B cell (primary cell): Measurements from ENCODE around the gene LBX2. TPM values are rescaled to one million over a fixed set of nuclear protein-coding genes. Genes with fewer than 3 reads are reported as not detected.

ENCODE experiments used
- ATAC-seq: fragments of 200-7000 bp; cut with Tn5 transposase; one replicate; pipeline ENCODE4 v1.10.0; 2021; ENCODE audit warnings: low read depth, mild to moderate bottlenecking, moderate number of reproducible peaks, moderate library complexity
- CTCF ChIA-PET: fragments of 350-600 bp; sonication (Branson Sonifier 250); formaldehyde crosslinking; loops from one replicate; lab custom pipeline; 2021; ENCODE audit warnings: antibody characterized with exemption, inconsistent platforms; lab: Charles Lee
- POLR2A ChIA-PET: fragments of 350-600 bp; sonication (Branson Sonifier 250); formaldehyde crosslinking; loops from one replicate; lab custom pipeline; 2021; ENCODE audit warnings: antibody characterized with exemption; lab: Charles Lee
- DNase-seq: peaks from one replicate; pipeline ENCODE4 v3.0.0; 2013
- H2AFZ ChIP-seq: 2 replicates; pipeline ENCODE4 v1.6.1; 2012; ENCODE audit warnings: mild to moderate bottlenecking, low read depth, low read length; ENCODE audit not compliant: insufficient read depth, poor library complexity, severe bottlenecking
- H3K27ac ChIP-seq, 2 donors: 1 replicate in 1 of 2; 2 replicates in 1 of 2; pipeline ENCODE4 v1.5.1; 2012 to 2013; ENCODE audit warnings: low read length in 2 of 2, mild to moderate bottlenecking in 2 of 2, moderate library complexity in 1 of 2
- H3K27me3 ChIP-seq, 4 experiments: fragments of 200-600 bp in 1 of 4; sonication (generic) in 1 of 4; replicated peaks in 1 of 4; 1 replicate in 2 of 4; 2 replicates in 2 of 4; pipeline versions ENCODE4 v1.6.1 to v1.7.0; 2013 to 2016; ENCODE audit warnings: low read length in 3 of 4, mild to moderate bottlenecking in 2 of 4, mixed read lengths in 1 of 4, moderate library complexity in 1 of 4; ENCODE audit not compliant: insufficient read depth in 4 of 4, control insufficient read depth in 3 of 4; ENCODE audit errors: control extremely low read depth in 1 of 4
- H3K36me3 ChIP-seq, 2 experiments: replicated peaks in 1 of 2; 1 replicate in 1 of 2; 2 replicates in 1 of 2; pipeline versions ENCODE4 v1.6.1 to v1.7.1; 2013; ENCODE audit warnings: low read length in 1 of 2; ENCODE audit not compliant: insufficient read depth in 2 of 2, control insufficient read depth in 1 of 2; ENCODE audit errors: control extremely low read depth in 1 of 2, extremely low read depth in 1 of 2
- H3K4me1 ChIP-seq, 2 donors: fragments of 200-600 bp in 1 of 2; sonication (generic) in 1 of 2; 1 replicate in 1 of 2; 2 replicates in 1 of 2; pipeline versions ENCODE4 v1.5.1 to v1.6.1; 2013 to 2017; ENCODE audit warnings: low read length in 2 of 2; ENCODE audit not compliant: control insufficient read depth in 2 of 2, insufficient read depth in 2 of 2
- H3K4me2 ChIP-seq: replicated peaks from 2 replicates; pipeline ENCODE3; 2012; ENCODE audit warnings: mild to moderate bottlenecking, low read depth, low read length; ENCODE audit not compliant: poor library complexity, severe bottlenecking
- H3K4me3 ChIP-seq, 5 experiments: fragments of 200-600 bp in 1 of 5; sonication (generic) in 1 of 5; 1 replicate in 3 of 5; 2 replicates in 2 of 5; pipeline versions ENCODE4 v1.5.1 to v1.7.0; 2011 to 2016; ENCODE audit warnings: low read length in 4 of 5, mild to moderate bottlenecking in 4 of 5, low read depth in 2 of 5, control low read depth in 1 of 5, moderate library complexity in 1 of 5; ENCODE audit not compliant: insufficient read depth in 1 of 5; ENCODE audit errors: control extremely low read depth in 1 of 5, extremely low read depth in 1 of 5
- H3K79me2 ChIP-seq: fragments of 200-600 bp; sonication (generic); one replicate; pipeline ENCODE4 v1.6.0; 2016; ENCODE audit warnings: low read length; ENCODE audit not compliant: control insufficient read depth, insufficient read depth
- H3K9ac ChIP-seq: fragments of 200-600 bp; sonication (generic); 2 replicates; pipeline ENCODE4 v1.6.1; 2017; ENCODE audit warnings: mild to moderate bottlenecking, low read length, moderate library complexity
- H3K9me3 ChIP-seq, 3 donors: one replicate each; pipeline versions ENCODE4 v1.6.1 to v1.7.1; 2013; ENCODE audit warnings: low read length in 2 of 3; ENCODE audit not compliant: control insufficient read depth in 2 of 3, insufficient read depth in 1 of 3; ENCODE audit errors: control extremely low read depth in 1 of 3
- H4K20me1 ChIP-seq: 2 replicates; pipeline ENCODE4 v1.6.0; 2012; ENCODE audit warnings: mild to moderate bottlenecking, low read length; ENCODE audit not compliant: insufficient read depth, control insufficient read depth, poor library complexity, severe bottlenecking
- H3K27ac Mint-ChIP-seq: one replicate; pipeline ENCODE4 v1.8.0; 2021; ENCODE audit warnings: mixed read lengths
- H3K27me3 Mint-ChIP-seq: one replicate; pipeline ENCODE4 v1.8.0; 2021; ENCODE audit warnings: mixed read lengths
- H3K4me1 Mint-ChIP-seq: one replicate; pipeline ENCODE4 v1.8.0; 2021; ENCODE audit warnings: mixed read lengths
- H3K4me3 Mint-ChIP-seq: one replicate; pipeline ENCODE4 v1.8.0; 2021; ENCODE audit warnings: mixed read lengths
- H3K9me3 Mint-ChIP-seq: one replicate; pipeline ENCODE4 v1.8.0; 2022; ENCODE audit warnings: mixed read lengths; ENCODE audit not compliant: insufficient read depth
- EZH2 ChIP-seq: IDR thresholded peaks from 2 replicates; pipeline ENCODE4 v1.6.1; 2012; ENCODE audit warnings: borderline replicate concordance, low read depth, mild to moderate bottlenecking, moderate library complexity, low read length; ENCODE audit not compliant: insufficient read depth, poor library complexity, severe bottlenecking
- WGBS: methylation state at CpG from one replicate; pipeline ENCODE4 v1.1.5; 2013; ENCODE audit warnings: missing lambda C conversion rate; ENCODE audit not compliant: insufficient coverage; 5-methylcytosine and 5-hydroxymethylcytosine counted together
- intact Hi-C: fragments of 100-400 bp; cut with micrococcal nuclease; formaldehyde crosslinking; loops from one replicate; pipeline ENCODE4 v1.10.0; 2022
- polyA plus RNA-seq: library from polyadenylated mRNA; depleted of rRNA; stranded (reverse); fragments of >200 nt; gene quantifications from 2 replicates; pipeline ENCODE4 v1.2.3, GENCODE V29; 2012
- total RNA-seq, 2 donors: library from RNA; stranded (reverse); fragments of 120-200 nt in 1 of 2; gene quantifications; 1 replicate in 1 of 2; 2 replicates in 1 of 2; pipeline versions ENCODE4 v1.2.3 to v1.2.4, GENCODE V29; 2013 to 2022
- TF ChIP-seq, protein P1 (sequence below): fragments of 200-600 bp; IDR thresholded peaks from one replicate; pipeline ENCODE4 v1.8.0; 2022; ENCODE audit warnings: antibody characterized with exemption, mild to moderate bottlenecking

Gene LBX2
- total and polyA plus RNA-seq, 2 donors (not counting 1 experiment from before 2014, with no cell fraction given), result 1.1 to 2.0 TPM

DNA sequence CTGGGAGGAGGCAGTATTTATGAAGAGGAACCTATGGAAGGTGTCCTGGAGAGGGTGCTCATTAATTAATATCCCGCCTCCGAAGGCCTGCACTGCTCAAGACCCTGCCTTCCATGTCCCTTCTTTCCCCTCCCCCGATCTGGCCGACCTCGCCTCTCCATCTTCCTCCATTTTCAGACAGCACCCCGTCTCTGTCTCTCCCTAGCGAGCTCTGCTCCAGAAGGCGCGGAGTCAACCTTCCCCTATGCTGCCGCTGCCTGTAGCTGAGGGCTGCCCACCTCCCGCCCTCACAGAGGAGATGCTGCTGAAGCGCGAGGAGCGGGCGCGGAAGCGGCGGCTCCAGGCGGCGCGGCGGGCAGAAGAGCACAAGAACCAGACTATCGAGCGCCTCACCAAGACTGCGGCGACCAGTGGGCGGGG lies 42.3 kb downstream of the LBX2 start:
- Histone ChIP-seq H4K20me1 (peaks cover 5% of the 10 kb centered on the region), H3K9me3 (no peaks in the 10 kb centered on the region), H3K9ac (peak overlapping the region; percentile 97), H3K4me3 (peak overlapping the region; percentile 46 to 100 (median 93)), H3K4me1 (peaks cover 33 to 48% of the 10 kb centered on the region in 2 donors), H3K27me3 (no peaks in the 10 kb centered on the region), H2AFZ (peak overlapping the region; percentile 79), H3K4me2 (peak overlapping the region; percentile 96), H3K36me3 (peaks cover 0 to 18% of the 10 kb centered on the region in 2 experiments), H3K27ac (peak overlapping the region; percentile 97 to 100), H3K79me2 (peaks cover 22% of the 10 kb centered on the region)
- peaks cover 61% of the 10 kb centered on the region for H3K4me1 Mint-ChIP-seq
- WGBS, result under 1% methylated on average over 27 of the region's 27 CpGs
- no peaks in the 10 kb centered on the region for H3K27me3 Mint-ChIP-seq
- ATAC-seq (no peak), DNase-seq (no peak)
- H3K27ac Mint-ChIP-seq, result peak overlapping the region; percentile 99
- POLR2A ChIA-PET, result interaction anchor here (0.6 to 6.0 kb wide), 9 partner anchors 9 to 73 kb away, joined by 3 to 63 read pairs (median 7); partner anchors contain the start of genes AUP1, C2orf81, CCDC142 and HTRA2
- CTCF ChIA-PET, result interaction anchor here (1.0 to 5.7 kb wide), 3 partner anchors 17 to 130 kb away, joined by 3 to 54 read pairs (median 4); partner anchors contain the start of genes CCDC142 and TTC31
- H3K9me3 Mint-ChIP-seq, result no peaks in the 10 kb centered on the region
- intact Hi-C loops, result loop anchor here (1.0 to 5.0 kb wide), 2 partner anchors 8 to 280 kb away; partner anchors contain the start of genes MOB1A and MOGS
- H3K4me3 Mint-ChIP-seq, result peak overlapping the region; percentile 94
- no peak for TF ChIP-seq EZH2

DNA sequence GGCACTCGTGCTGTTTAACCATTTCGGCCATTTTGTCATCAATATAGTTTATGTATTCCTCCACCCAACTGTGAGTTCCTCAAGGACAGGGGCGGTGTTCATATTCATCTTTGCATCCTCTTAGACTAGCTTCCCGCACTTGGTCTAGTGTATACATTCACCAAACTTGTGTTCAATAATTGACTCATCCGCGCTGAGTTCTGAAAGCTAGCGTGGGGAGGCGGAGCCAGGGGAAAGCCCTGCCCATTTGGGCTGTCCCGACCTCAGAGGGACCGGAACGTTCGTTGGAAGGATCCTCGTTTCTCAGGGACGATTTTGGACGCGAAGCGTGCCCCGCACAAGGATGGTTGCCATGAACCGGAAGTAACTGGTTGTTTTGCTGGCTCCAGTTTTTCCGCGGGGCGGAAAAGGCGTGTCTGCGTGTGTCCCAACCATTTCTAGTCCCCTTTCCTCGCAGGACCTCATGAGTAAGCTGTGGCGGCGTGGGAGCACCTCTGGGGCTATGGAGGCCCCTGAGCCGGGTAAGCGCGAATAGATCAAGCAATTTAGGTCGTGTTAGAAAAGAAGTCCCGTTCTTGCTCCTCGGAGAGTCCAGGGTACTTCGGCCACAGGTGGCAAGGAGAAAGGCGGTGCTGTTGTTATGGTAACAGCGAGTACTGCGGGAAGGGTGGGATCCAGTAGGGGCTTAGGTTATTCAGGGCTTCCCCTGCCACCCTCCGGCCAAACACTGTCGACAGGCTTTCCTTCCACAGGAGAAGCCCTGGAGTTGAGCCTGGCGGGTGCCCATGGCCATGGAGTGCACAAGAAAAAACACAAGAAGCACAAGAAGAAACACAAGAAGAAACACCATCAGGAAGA lies 44.5 kb downstream of the LBX2 start, which contains the start of gene INO80B:
Gene INO80B, plus strand, starts transcription at position 434 of the 858 bp plus-strand sequence. Its CDS starts 30 bp downstream, at position 464.
- peaks cover 57% of the 10 kb centered on the region for H3K4me1 Mint-ChIP-seq
- under 1% methylated on average over 36 of the region's 40 CpGs for WGBS
- DNase-seq (peak; percentile 99), ATAC-seq (peak; percentile 47)
- peaks cover 22% of the 10 kb centered on the region for H3K79me2 ChIP-seq
- peak within 1 kb of the TSS; percentile 96 for H3K4me2 ChIP-seq
- peak within 1 kb of the TSS; percentile 17 to 97 for H3K27ac ChIP-seq
- H3K36me3 ChIP-seq, result peaks cover 0 to 4% of the 10 kb centered on the region in 2 experiments
- H3K4me3 ChIP-seq, result peak within 1 kb of the TSS; percentile 63 to 88 (median 77)
- ChIA-PET CTCF (interaction anchor here (0.5 to 5.7 kb wide), 14 partner anchors 10 to 631 kb away, joined by 3 to 54 read pairs (median 4); partner anchors contain the start of genes C2orf81, CCDC142, MOGS and MRPL53), POLR2A (interaction anchor here (0.5 to 6.0 kb wide), 11 partner anchors 11 to 1221 kb away, joined by 3 to 56 read pairs (median 3); partner anchors contain the start of genes AUP1, CCDC142, CCT7 and HTRA2)
- H2AFZ ChIP-seq, result peak within 1 kb of the TSS; percentile 67
- peaks cover 5% of the 10 kb centered on the region for H4K20me1 ChIP-seq
- no peaks in the 10 kb centered on the region for H3K9me3 ChIP-seq
- peaks cover 33 to 48% of the 10 kb centered on the region in 2 donors for H3K4me1 ChIP-seq
- intact Hi-C loops, result loop anchor here (1.0 to 5.0 kb wide), 8 partner anchors 15 to 278 kb away; partner anchors contain the start of genes AUP1, C2orf81, HTRA2 and MOB1A
- TF ChIP-seq, protein P1, sequence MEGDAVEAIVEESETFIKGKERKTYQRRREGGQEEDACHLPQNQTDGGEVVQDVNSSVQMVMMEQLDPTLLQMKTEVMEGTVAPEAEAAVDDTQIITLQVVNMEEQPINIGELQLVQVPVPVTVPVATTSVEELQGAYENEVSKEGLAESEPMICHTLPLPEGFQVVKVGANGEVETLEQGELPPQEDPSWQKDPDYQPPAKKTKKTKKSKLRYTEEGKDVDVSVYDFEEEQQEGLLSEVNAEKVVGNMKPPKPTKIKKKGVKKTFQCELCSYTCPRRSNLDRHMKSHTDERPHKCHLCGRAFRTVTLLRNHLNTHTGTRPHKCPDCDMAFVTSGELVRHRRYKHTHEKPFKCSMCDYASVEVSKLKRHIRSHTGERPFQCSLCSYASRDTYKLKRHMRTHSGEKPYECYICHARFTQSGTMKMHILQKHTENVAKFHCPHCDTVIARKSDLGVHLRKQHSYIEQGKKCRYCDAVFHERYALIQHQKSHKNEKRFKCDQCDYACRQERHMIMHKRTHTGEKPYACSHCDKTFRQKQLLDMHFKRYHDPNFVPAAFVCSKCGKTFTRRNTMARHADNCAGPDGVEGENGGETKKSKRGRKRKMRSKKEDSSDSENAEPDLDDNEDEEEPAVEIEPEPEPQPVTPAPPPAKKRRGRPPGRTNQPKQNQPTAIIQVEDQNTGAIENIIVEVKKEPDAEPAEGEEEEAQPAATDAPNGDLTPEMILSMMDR, result no peak
- no peak for TF ChIP-seq EZH2
- H3K27me3 Mint-ChIP-seq, result no peaks in the 10 kb centered on the region
- peak within 1 kb of the TSS; percentile 70 for H3K9ac ChIP-seq
- H3K27me3 ChIP-seq, result no peaks in the 10 kb centered on the region
- H3K27ac Mint-ChIP-seq, result peak within 1 kb of the TSS; percentile 93
- no peaks in the 10 kb centered on the region for H3K9me3 Mint-ChIP-seq
- peak within 1 kb of the TSS; percentile 94 for H3K4me3 Mint-ChIP-seq
